ENCODE measurements around the gene SLC9C2.
"Not testable (repeated sequence)": the region's sequence is repeated elsewhere in the genome, so short reads cannot be mapped to it uniquely, and the experiment has no call there.

The SLC9C2 gene

GRCh38 chr1:173495609-173496267 is 107.1 kb downstream of the SLC9C2 start:
- Histone ChIP-seq H3K9me2 (replicated peaks; ENCODE audit: insufficient read depth, low read length) (no peaks in the 10 kb centered on the region), H3K4me3 (ENCODE audit: insufficient read depth, low read length, poor library complexity, severe bottlenecking) (no peak overlapping the region), H3K27me3 (ENCODE audit: low read length) (no peaks in the 10 kb centered on the region), H3K9ac (ENCODE audit: low read length) (no peak overlapping the region), H3K79me2 (ENCODE audit: insufficient read depth, low read length) (no peaks in the 10 kb centered on the region), H3K36me3 (ENCODE audit: low read length) (no peaks in the 10 kb centered on the region), H2AFZ (ENCODE audit: low read depth, low read length, severe bottlenecking) (no peak overlapping the region), H3F3A (ENCODE audit: insufficient read depth) (no peaks in the 10 kb centered on the region), H3K9me3 (ENCODE audit: insufficient read depth, low read length) (peaks cover 9% of the 10 kb centered on the region; the same call in 1 of the 2 replicates), H4K20me1 (ENCODE audit: low read depth, low read length) (no peaks in the 10 kb centered on the region), H3K27ac (ENCODE audit: low read depth, low read length) (no peak overlapping the region), H3K4me2 (ENCODE audit: low read depth, low read length, poor library complexity, severe bottlenecking) (no peak overlapping the region)
- TF ChIP-seq CTCF (IDR thresholded peaks at IDR 0.05; ENCODE audit: insufficient read depth, low read length, poor library complexity, severe bottlenecking) (no peak), EZH2phosphoT487 (conservative IDR thresholded peaks at IDR 0.05; ENCODE audit: low read length) (no peak)

- H3K9ac ChIP-seq (ENCODE audit: low read length); H3K9me2 ChIP-seq (replicated peaks; ENCODE audit: insufficient read depth, low read length); H3K4me3 ChIP-seq (ENCODE audit: insufficient read depth, low read length, poor library complexity, severe bottlenecking); H4K20me1 ChIP-seq (ENCODE audit: low read depth, low read length); H3K36me3 ChIP-seq (ENCODE audit: low read length); H3F3A ChIP-seq (ENCODE audit: insufficient read depth); H3K4me2 ChIP-seq (ENCODE audit: low read depth, low read length, poor library complexity, severe bottlenecking); H2AFZ ChIP-seq (ENCODE audit: low read depth, low read length, severe bottlenecking); H3K27me3 ChIP-seq (ENCODE audit: low read length); H3K79me2 ChIP-seq (ENCODE audit: insufficient read depth, low read length); H3K27ac ChIP-seq (ENCODE audit: low read depth, low read length); H3K9me3 ChIP-seq (ENCODE audit: insufficient read depth, low read length): not testable (repeated sequence)
Observed at GRCh38 chr1:173493125-173493524, 109.7 kb downstream of the SLC9C2 start.

GRCh38 chr1:173491508-173491907 is 111.4 kb downstream of the SLC9C2 start:
- Histone ChIP-seq H3F3A (ENCODE audit: insufficient read depth) (no peaks in the 10 kb centered on the region), H3K27me3 (ENCODE audit: low read length) (no peaks in the 10 kb centered on the region), H3K4me2 (ENCODE audit: low read depth, low read length, poor library complexity, severe bottlenecking) (no peak overlapping the region), H2AFZ (ENCODE audit: low read depth, low read length, severe bottlenecking) (no peak overlapping the region), H3K79me2 (ENCODE audit: insufficient read depth, low read length) (no peaks in the 10 kb centered on the region), H3K9me2 (replicated peaks; ENCODE audit: insufficient read depth, low read length) (no peaks in the 10 kb centered on the region), H3K27ac (ENCODE audit: low read depth, low read length) (no peak overlapping the region), H3K4me3 (ENCODE audit: insufficient read depth, low read length, poor library complexity, severe bottlenecking) (no peak overlapping the region), H4K20me1 (ENCODE audit: low read depth, low read length) (no peaks in the 10 kb centered on the region), H3K9ac (ENCODE audit: low read length) (no peak overlapping the region), H3K9me3 (ENCODE audit: insufficient read depth, low read length) (no peaks in the 10 kb centered on the region), H3K36me3 (ENCODE audit: low read length) (peaks cover 14% of the 10 kb centered on the region)
- TF ChIP-seq CTCF (IDR thresholded peaks at IDR 0.05; ENCODE audit: insufficient read depth, low read length, poor library complexity, severe bottlenecking) (no peak), EZH2phosphoT487 (conservative IDR thresholded peaks at IDR 0.05; ENCODE audit: low read length) (no peak)

- Histone ChIP-seq H3K79me2 (ENCODE audit: insufficient read depth, low read length) (no peaks in the 10 kb centered on the region), H2AFZ (ENCODE audit: low read depth, low read length, severe bottlenecking) (no peak overlapping the region), H3F3A (ENCODE audit: insufficient read depth) (no peaks in the 10 kb centered on the region), H3K4me3 (ENCODE audit: insufficient read depth, low read length, poor library complexity, severe bottlenecking) (no peak overlapping the region), H3K9me3 (ENCODE audit: insufficient read depth, low read length) (no peaks in the 10 kb centered on the region), H3K36me3 (ENCODE audit: low read length) (peaks cover 28% of the 10 kb centered on the region), H4K20me1 (ENCODE audit: low read depth, low read length) (no peaks in the 10 kb centered on the region), H3K27me3 (ENCODE audit: low read length) (no peaks in the 10 kb centered on the region), H3K4me2 (ENCODE audit: low read depth, low read length, poor library complexity, severe bottlenecking) (no peak overlapping the region), H3K9ac (ENCODE audit: low read length) (no peak overlapping the region), H3K9me2 (replicated peaks; ENCODE audit: insufficient read depth, low read length) (no peaks in the 10 kb centered on the region), H3K27ac (ENCODE audit: low read depth, low read length) (no peak overlapping the region)
- TF ChIP-seq CTCF (IDR thresholded peaks at IDR 0.05; ENCODE audit: insufficient read depth, low read length, poor library complexity, severe bottlenecking) (no peak), EZH2phosphoT487 (conservative IDR thresholded peaks at IDR 0.05; ENCODE audit: low read length) (no peak)
Observed at GRCh38 chr1:173489929-173490328, 112.9 kb downstream of the SLC9C2 start.
